Heart right ventricle (tissue), 16 donors: ENCODE results near the gene SARDH. TPM values are rescaled to one million over a fixed set of nuclear protein-coding genes. Genes with fewer than 3 reads are reported as not detected.

ENCODE experiments used
- ATAC-seq, 8 donors: fragments of 200-7000 bp; cut with Tn5 transposase; one replicate each; pipeline ENCODE4 v1.9.1; 2020; ENCODE audit warnings: mild to moderate bottlenecking in 8 of 8, moderate library complexity in 8 of 8, moderate number of reproducible peaks in 1 of 8
- DNase-seq, 2 donors: peaks; one replicate each; pipeline ENCODE4 v3.0.0-alpha.2; 2020
- H3K27ac ChIP-seq, 10 donors: fragments of 200-600 bp; sonication (generic) in 2 of 10; one replicate each; pipeline versions ENCODE4 v1.5.0 to v1.8.0; 2020 to 2022; ENCODE audit warnings: mild to moderate bottlenecking in 3 of 10
- H3K27me3 ChIP-seq, 7 donors: fragments of 200-600 bp; one replicate each; pipeline ENCODE4 v1.8.0; 2021 to 2022; ENCODE audit warnings: mild to moderate bottlenecking in 2 of 7
- H3K36me3 ChIP-seq, 9 donors: fragments of 200-600 bp; sonication (generic) in 1 of 9; one replicate each; pipeline versions ENCODE4 v1.5.0 to v1.8.0; 2020 to 2022; ENCODE audit warnings: mild to moderate bottlenecking in 2 of 9
- H3K4me1 ChIP-seq, 9 donors: fragments of 200-600 bp; sonication (generic) in 1 of 9; one replicate each; pipeline versions ENCODE4 v1.5.0 to v1.8.0; 2020 to 2022; ENCODE audit warnings: mild to moderate bottlenecking in 4 of 9
- H3K4me3 ChIP-seq, 10 donors: fragments of 200-600 bp; sonication (generic) in 2 of 10; one replicate each; pipeline versions ENCODE4 v1.5.0 to v1.8.0; 2020 to 2022; ENCODE audit warnings: mild to moderate bottlenecking in 7 of 10, moderate library complexity in 2 of 10
- H3K9me3 ChIP-seq, 11 donors: fragments of 200-600 bp in 10 of 11; sonication (generic) in 2 of 11; one replicate each; pipeline versions ENCODE4 v1.5.0 to v1.8.0; 2013 to 2022; ENCODE audit warnings: mild to moderate bottlenecking in 2 of 11, control low read depth in 1 of 11, moderate library complexity in 1 of 11
- CTCF ChIP-seq, 9 donors: fragments of 200-600 bp; sonication (generic) in 2 of 9; IDR thresholded peaks; one replicate each; pipeline versions ENCODE4 v1.5.0 to v1.8.0; 2021 to 2022; ENCODE audit warnings: antibody characterized with exemption in 9 of 9, mild to moderate bottlenecking in 5 of 9, moderate library complexity in 1 of 9
- WGBS, 2 donors: extraction: QIAGEN DNeasy Blood & Tissue Kit; methylation state at CpG; one replicate each; pipeline ENCODE4 v1.1.7; 2013; ENCODE audit warnings: inconsistent platforms in 1 of 2; 5-methylcytosine and 5-hydroxymethylcytosine counted together
- intact Hi-C, 10 donors: fragments of 100-400 bp; cut with DNase I; formaldehyde crosslinking; loops; one replicate each; pipeline versions ENCODE4 v1.11.1 to v1.14.2; 2022
- polyA plus RNA-seq, 2 donors: library from polyadenylated mRNA; stranded (reverse); fragments of 200-250 nt; gene quantifications; one replicate each; pipeline ENCODE4 v1.2.3, GENCODE V29; 2013
- total RNA-seq, 10 donors: library from RNA; stranded (reverse); fragmentation: NEBNext Ultra II Directional in 3 of 10; extraction: Animal tissue kit (Norgen Biotek cat#: 25700) in 3 of 10; gene quantifications; one replicate each; pipeline versions ENCODE4 v1.2.1 to v1.2.4, GENCODE V29; 2021 to 2023
- donor health status: Arrhythmogenic right ventricular cardiomyopathy.
- donor health status: ischemic (EF 13 %, LVEDD 7.1; RV severe dilation, severe dysfunction).
- donor health status: healthy with polysubstance abuse.
- donor health status: DM: no; HTN: yes; CAD: no.
- donor health status: DM: no; HTN: no; CAD: no.
- donor health status: ischemic (EF 25% LVEDD 6.9; RV normal size, moderate dysfunction).
- donor health status: ischemic (EF 25% LVEDD 5.7; RV mildly dilated, moderate dysfunction).
- donor health status: healthy.
- donor health status: DM: yes; HTN: yes; CAD: no.
- donor health status: Ischemic cardiomyopathy.
- donor health status: ischemic (EF 35%, LVEDD 5.7; RV mildly dilated, moderate dysfunction).
- donor health status: nonischemic (EF 11% LVEDD 7.7; RV severe dilation, severe dysfunction).
- donor health status: DM: yes; HTN: yes; CAD: no.
- donor health status: PGD.
- donor health status: ischemic (EF 29% LVEDD 5.4; RV normal size, mild dysfunction).
- donor health status: nonischemic (EF 23%, LVEDD 6.1; RV moderate dilation, normal function).

Gene SARDH
- total and polyA plus RNA-seq, 12 donors: 0.28 to 1.8 (median 0.53) TPM

DNA sequence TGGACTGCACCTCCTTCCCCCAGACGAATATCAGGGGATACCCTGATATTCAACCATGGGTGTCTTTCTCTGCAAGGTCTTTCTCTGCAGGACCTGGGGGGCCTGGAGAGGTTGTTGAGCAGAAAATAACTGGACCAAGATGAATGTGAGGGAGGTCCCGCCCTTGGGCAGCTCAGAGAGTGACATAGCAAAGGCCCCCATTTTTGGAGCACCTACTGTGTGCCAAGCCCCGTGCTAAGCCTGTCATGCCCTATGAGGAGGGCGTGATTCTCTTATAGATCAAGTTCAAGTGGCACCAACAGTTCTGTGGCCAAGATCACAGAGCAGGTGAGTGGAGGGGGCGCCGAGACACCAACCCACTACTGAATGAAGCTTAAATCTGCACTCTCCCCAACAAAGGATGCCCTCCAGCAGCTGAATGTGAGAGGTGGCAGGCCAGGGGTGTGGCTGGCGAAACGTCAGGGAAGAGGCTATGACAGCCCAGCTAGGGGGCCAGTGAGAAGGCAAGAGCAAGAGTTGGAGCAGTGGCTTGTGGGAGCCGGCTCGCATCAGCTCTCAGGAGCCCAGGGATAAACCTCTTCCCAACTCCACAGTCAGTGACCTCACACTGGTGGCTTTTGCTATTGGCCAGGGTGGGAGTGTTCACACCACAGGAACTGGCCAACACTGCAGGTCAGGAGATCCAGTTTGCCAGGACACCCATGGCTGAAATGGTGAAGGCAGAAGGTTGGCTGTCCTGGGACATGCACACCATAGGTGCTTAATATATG lies 5.3 kb downstream of the SARDH start:
- no peaks in the 10 kb centered on the region for H3K36me3 ChIP-seq
- ATAC-seq (no peak), DNase-seq (no peak)
- no peaks in the 10 kb centered on the region for H3K9me3 ChIP-seq
- intact Hi-C loops: no loop called here
- no peak overlapping the region for H3K4me3 ChIP-seq
- no peak for TF ChIP-seq CTCF (IDR thresholded peaks at IDR 0.05)
- peaks cover 0 to 11% (median 4%) of the 10 kb centered on the region in 9 donors for H3K4me1 ChIP-seq
- H3K27me3 ChIP-seq: peaks cover 0 to 51% (median 23%) of the 10 kb centered on the region in 7 donors
- 73 to 74% methylated on average over 10 of the region's 10 CpGs for WGBS, 2 donors
- H3K27ac ChIP-seq: no peak overlapping the region

DNA sequence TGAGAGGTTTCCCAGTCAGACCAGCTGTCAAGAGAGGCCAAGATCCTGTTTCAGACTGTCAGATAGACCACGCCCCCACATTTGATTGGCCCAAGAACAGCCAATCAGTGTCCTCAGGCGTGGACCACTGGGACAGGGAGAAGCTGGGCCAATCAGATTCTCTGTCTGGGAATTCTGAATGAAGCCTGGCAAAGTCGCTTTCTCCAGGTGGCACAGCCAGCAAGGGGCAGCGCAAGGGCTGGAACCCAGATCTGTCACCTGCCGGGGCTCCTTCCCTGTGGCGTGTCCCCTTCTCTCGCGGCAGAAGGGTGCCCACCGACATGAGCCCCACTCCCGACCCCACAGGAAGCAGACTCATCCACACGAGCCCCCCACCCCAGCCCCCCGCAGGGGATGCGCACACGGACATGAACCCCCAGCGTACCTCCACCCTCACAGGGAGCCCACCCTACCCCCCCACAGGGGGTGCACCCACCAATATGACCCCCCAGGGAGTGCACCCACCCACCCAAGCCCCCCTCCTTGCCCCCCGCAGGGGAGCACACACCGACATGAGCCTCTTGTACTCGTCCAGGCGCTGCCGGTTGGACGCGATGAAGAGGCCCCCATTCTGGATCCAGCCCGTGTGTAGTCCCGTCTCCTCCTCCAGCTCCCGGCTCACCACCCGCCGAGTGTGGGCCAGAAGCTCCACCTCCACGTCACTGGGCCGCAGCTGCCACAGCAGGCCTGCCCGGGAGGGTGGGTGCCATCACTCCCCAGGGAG lies 6.1 kb downstream of the SARDH start:
- no peak for TF ChIP-seq CTCF (IDR thresholded peaks at IDR 0.05)
- ATAC-seq (peak in 3 of 8 donors; percentile 41 to 60 (median 44)), DNase-seq (no peak)
- Histone ChIP-seq H3K27me3 (peaks cover 0 to 57% (median 27%) of the 10 kb centered on the region in 7 donors), H3K4me3 (no peak overlapping the region), H3K4me1 (peaks cover 0 to 3% (median 0%) of the 10 kb centered on the region in 9 donors), H3K9me3 (no peaks in the 10 kb centered on the region), H3K27ac (no peak overlapping the region), H3K36me3 (no peaks in the 10 kb centered on the region)
- WGBS, 2 donors: 68 to 73% methylated on average over 30 of the region's 30 CpGs
- intact Hi-C loops: no loop called here

DNA sequence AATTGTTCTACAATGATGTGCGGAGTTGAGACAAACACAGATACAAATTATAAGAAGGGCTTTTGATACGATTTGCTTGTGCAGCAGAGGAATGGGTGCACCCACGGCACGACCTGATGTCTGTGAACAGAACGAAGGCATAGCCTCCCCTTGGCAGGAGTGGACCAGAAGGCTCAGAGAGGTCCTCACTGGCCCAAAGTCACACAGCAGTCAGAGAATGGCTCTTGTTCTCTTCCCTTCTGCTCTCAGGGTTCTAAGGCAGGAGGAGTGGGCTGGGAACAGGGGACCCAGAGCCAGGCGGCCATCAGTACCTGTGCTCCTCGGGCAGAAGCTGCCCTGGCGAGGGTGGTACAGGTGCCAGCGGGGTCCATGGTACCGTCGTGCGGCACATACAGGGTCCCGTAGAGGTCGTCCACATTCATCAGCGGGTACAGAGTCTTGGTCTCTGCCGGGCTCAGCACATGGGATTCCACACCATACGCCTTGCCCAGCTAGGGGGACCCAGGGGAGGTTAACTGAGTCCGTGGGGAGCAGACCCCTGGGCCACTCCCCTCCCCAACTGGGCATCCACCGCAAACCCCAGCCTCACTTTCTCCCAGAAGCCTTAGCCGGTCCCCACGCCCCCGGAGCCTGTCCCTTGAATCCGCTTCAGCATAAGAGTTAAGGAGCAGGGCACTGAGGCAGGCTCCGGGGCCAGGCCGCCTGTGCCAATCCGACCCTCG lies 7.0 kb downstream of the SARDH start:
- no peak for TF ChIP-seq CTCF (IDR thresholded peaks at IDR 0.05)
- Histone ChIP-seq H3K9me3 (no peaks in the 10 kb centered on the region), H3K4me1 (no peaks in the 10 kb centered on the region), H3K4me3 (no peak overlapping the region), H3K36me3 (no peaks in the 10 kb centered on the region), H3K27ac (no peak overlapping the region), H3K27me3 (peaks cover 0 to 61% (median 32%) of the 10 kb centered on the region in 7 donors)
- DNase-seq (no peak), ATAC-seq (no peak)
- intact Hi-C loops: no loop called here
- 88 to 90% methylated on average over 27 of the region's 27 CpGs for WGBS, 2 donors
